GM19438 (cell line): ENCODE results near the gene ZNF778.

ENCODE experiments used
- ATAC-seq: cut with Tn5 transposase; IDR thresholded peaks from one replicate; pipeline ENCODE4 v1.9.1; 2021; ENCODE audit warnings: low read depth; ENCODE audit not compliant: unreplicated experiment

The ZNF778 gene

GRCh38 chr16:89273741-89274472 is 56.4 kb downstream of the ZNF778 start:
- ATAC-seq, result no peak

- no peak for ATAC-seq
These were observed 57.2 kb downstream of the ZNF778 start for GRCh38 chr16:89274561-89275283.

- ATAC-seq, result no peak
These were observed 57.7 kb downstream of the ZNF778 start for GRCh38 chr16:89275284-89275584.

GRCh38 chr16:89275837-89276720 is 58.6 kb downstream of the ZNF778 start:
- no peak for ATAC-seq

DNA sequence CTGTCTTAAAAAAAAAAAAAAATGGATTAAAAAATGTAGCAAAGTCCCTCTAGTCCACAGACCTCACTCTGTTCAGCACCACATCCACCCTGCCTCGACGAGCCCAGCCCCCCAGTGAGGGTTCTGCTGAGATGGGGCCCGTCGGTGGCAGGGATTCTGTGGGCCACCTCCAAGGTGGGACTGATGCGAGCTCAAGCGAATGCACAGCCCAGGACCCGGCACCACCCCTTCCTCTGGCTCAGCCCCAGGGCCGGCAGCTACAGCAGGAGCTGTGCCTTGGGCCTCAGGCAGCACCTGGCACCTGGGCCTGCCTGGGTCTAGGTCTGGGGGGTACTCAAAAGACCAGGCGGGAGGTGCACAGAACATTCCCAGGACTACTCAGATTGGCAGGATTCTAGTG is 59.5 kb downstream of the ZNF778 start:
- no peak for ATAC-seq

DNA sequence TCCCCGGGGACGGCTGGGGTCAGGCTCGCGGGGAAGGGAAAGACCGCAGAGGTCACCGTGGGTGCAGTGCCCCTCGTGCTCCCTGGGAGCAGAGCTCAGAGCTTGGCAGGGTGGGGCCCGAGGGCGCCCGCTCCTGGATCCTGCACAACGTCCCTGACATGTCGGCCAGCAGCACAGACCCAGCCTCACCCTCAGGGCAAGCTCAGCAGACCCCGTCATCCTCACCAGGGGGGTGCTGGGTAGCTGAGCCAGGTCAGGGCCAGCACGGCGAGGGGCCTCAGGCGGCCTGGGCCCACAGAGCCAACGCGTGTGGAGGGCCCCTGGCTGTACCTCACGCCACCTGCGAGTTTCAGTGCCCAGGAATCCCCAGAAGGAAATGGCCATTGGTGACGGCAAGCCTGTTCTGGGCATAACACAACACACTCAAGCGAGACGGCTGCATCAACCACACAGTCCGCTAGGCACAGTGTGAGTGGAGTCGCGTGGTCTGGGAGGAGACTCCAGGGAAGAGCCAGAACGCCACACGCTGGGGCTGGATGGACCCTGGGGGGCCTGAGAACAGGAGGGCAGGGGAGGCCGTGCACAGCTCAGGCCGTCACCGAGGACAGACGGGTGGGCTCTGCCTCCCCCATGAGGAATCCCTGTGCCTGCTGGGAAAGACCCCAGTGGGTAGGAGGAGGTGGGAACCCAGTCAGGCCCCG is 60.3 kb downstream of the ZNF778 start:
- ATAC-seq, result no peak

GRCh38 chr16:89278441-89279240 is 61.1 kb downstream of the ZNF778 start:
- no peak for ATAC-seq

DNA sequence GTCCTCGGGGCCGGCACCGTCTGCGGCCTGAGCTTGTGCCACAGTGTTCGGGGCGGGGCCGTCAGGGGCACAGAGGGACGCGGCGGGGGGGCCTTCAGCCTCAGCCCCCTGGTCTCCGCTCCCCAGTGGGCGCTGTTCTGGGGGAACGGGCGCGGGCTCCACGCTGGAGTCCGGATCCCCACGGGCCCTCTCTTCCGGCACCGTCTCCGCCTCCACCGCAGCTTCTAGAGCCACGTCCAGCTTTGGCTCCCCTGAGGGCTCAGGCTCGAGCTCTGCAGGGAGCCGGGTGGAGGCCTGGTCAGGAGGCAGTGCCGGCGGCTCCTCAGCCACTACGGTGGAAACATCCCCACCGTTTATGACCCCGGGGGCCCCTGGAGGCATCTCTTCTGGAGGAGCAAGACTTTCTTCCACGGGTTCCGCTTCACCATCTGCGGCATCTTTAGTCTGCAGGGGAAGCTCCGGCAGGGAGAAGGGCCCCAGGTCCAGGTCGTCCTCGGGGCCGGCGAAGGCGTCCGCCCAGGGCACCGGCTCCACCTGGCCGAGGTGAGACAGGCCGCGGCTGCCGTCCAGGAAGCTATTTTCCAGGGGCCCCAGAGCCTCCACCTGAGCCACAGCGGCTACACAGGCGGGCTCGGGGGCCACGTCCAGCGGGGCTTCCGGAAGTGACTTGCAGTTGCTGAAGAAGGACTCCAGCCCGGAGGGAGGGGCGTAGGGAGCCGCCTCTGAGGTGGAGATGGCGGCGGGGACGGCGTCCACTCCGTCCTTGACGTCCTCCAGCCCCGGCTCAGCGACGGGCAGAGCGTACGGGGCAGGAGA is 62.4 kb downstream of the ZNF778 start:
- ATAC-seq, result no peak

- ATAC-seq, result no peak
These were observed 63.2 kb downstream of the ZNF778 start for GRCh38 chr16:89280546-89281188.

DNA sequence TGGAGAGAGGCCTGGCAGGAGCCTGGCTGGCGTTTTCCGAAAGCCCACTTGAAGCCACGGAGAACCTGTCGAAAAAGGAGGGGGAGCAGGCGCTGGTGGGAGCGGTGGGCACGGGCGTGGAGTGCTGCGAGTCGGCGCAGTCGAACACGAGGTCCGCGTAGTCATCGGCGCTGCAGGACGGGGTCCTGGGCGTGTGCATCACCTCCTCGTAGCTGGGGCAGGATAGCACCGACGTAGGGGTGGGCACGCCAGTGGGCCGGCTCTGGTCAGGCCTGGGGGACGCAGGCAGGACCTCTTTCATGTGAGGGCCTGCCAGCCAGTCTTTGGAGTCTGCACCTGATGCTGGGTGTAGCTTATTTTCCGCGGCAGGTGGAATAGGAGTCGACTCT is 63.7 kb downstream of the ZNF778 start:
- ATAC-seq, result no peak

GRCh38 chr16:89281829-89282228 is 64.3 kb downstream of the ZNF778 start:
- ATAC-seq, result no peak

GRCh38 chr16:89282523-89282922 is 65.0 kb downstream of the ZNF778 start:
- ATAC-seq, result no peak

- no peak for ATAC-seq
These were observed 65.9 kb downstream of the ZNF778 start for GRCh38 chr16:89283449-89283848.

DNA sequence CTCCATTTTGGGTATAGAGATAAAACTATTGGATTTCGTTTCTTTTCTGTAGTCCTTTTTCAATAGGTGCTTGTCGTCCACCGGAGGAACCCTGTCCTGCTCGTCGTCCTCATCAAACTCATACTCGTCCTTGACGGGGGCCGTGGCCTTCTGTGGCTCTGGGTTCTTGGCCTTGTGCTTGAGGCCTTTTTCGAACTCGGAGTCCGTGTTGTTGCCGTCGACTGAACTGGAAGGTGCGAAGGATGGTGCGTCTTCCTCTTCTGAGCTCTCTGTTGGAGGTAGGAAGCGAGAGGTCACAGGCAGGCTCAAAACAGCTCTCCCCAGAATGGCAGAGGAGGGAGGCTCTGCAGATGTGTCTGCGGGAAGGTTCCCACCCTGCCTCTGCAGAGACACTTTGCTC is 67.9 kb downstream of the ZNF778 start:
- ATAC-seq, result no peak

- no peak for ATAC-seq
These were observed 68.6 kb downstream of the ZNF778 start for GRCh38 chr16:89286096-89286495.
